ENCODE data around the gene STX1A. TPM values are rescaled to one million over a fixed set of nuclear protein-coding genes. Genes with fewer than 3 reads are reported as not detected.
A peak's percentile ranks its signal among the peaks of the same experiment; 100 is the strongest.

Gene STX1A
- total and polyA plus RNA-seq, 2 of the 13 experiments (the other 11 are each of a cell fraction or from before 2014, with no cell fraction given), result 6.1 to 12.2 TPM

DNA sequence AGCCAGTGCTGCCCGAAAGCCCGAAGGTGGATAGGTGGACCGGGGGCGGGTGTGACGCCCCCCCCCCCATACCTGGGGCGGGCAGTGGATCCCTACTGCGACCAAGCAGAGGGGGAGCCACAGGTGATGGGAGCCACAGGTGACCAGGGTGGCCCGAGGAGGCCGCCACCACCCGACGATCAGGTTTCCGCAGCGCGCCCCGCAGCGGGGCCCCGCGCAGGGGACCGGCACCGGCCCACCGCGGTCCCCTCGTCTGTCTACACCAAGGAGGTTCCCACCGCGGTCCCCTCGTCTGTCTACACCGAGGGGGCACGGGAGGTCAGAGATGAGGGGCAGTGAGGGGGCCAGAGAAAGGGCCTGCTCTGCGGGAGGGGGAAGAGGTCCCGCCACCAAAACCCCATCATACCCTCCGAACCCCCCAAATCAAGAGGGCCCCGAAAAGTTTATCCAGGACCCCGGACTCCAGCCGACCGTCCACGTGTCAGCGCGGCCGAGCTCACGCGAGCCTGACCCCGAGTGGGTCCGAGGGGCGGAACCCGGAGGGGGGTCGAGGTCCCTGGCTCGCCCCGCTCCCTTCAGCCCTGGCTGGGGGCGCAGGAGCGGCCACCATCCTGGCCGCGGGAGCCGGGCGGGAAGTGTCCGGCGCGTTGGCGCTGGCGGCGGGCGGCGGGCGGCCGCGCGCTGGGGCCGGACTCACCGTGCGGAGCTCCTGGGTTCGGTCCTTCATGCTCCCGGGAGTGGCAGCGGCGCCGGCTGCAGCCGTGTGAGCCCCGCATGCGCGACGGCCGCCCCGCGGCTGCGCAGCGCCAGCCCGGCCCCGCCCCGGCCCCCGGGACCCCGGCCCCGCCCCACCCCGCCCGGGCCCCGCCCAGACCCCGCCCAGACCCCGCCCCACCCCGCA lies at the start of gene STX1A (continued):
- TF ChIP-seq ZFP91 (CRISPR knock-in tag; IDR thresholded peaks at IDR 0.05; ENCODE audit: borderline replicate concordance) (peak; percentile 35; the same call in 1 of the 2 replicates), ZFP82 (CRISPR knock-in tag; IDR thresholded peaks at IDR 0.05; ENCODE audit: borderline replicate concordance) (no peak; the same call in 1 of the 2 replicates), PRMT3 (CRISPR knock-in tag; IDR thresholded peaks at IDR 0.05; ENCODE audit: borderline replicate concordance, low read depth) (no peak), PHB2 (IDR thresholded peaks at IDR 0.05; ENCODE audit: partially characterized antibody) (no peak), NR2C2 (CRISPR knock-in tag; IDR thresholded peaks at IDR 0.05; ENCODE audit: borderline replicate concordance) (0 out of 2 replicates have a peak, but pooled peaks have one; percentile 34), MYC (CRISPR knock-in tag; IDR thresholded peaks at IDR 0.05; ENCODE audit: borderline replicate concordance) (no peak; the same call in 1 of the 2 replicates), IKZF1 (IDR thresholded peaks at IDR 0.05) (no peak), ZBTB2 (CRISPR knock-in tag; IDR thresholded peaks at IDR 0.05; ENCODE audit: low read depth) (no peak), NBN (conservative IDR thresholded peaks at IDR 0.05) (no peak), CENPX (CRISPR knock-in tag; IDR thresholded peaks at IDR 0.05) (no peak), FOXO4 (CRISPR knock-in tag; conservative IDR thresholded peaks at IDR 0.05) (no peak), XBP1 (CRISPR knock-in tag; IDR thresholded peaks at IDR 0.05) (no peak), ZNF691 (CRISPR knock-in tag; IDR thresholded peaks at IDR 0.05; ENCODE audit: borderline replicate concordance, low read depth) (no peak), ZNF841 (CRISPR knock-in tag; IDR thresholded peaks at IDR 0.05; ENCODE audit: borderline replicate concordance) (no peak), ZNF441 (CRISPR knock-in tag; IDR thresholded peaks at IDR 0.05; ENCODE audit: borderline replicate concordance) (no peak), KLF12 (CRISPR knock-in tag; IDR thresholded peaks at IDR 0.05; ENCODE audit: borderline replicate concordance) (0 out of 2 replicates have a peak, but pooled peaks have one; percentile 11), THAP9 (CRISPR knock-in tag; IDR thresholded peaks at IDR 0.05; ENCODE audit: borderline replicate concordance) (no peak)
- TF ChIP-seq, protein P1, sequence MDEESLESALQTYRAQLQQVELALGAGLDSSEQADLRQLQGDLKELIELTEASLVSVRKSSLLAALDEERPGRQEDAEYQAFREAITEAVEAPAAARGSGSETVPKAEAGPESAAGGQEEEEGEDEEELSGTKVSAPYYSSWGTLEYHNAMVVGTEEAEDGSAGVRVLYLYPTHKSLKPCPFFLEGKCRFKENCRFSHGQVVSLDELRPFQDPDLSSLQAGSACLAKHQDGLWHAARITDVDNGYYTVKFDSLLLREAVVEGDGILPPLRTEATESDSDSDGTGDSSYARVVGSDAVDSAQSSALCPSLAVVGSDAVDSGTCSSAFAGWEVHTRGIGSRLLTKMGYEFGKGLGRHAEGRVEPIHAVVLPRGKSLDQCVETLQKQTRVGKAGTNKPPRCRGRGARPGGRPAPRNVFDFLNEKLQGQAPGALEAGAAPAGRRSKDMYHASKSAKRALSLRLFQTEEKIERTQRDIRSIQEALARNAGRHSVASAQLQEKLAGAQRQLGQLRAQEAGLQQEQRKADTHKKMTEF (CRISPR knock-in tag; IDR thresholded peaks at IDR 0.05), result no peak
